ENCODE results near the gene GGNBP2. TPM values are rescaled to one million over a fixed set of nuclear protein-coding genes. Genes with fewer than 3 reads are reported as not detected.

The GGNBP2 gene
- total RNA-seq, 4 donors from 2014 or later, result 48.6 to 128 (median 91.6) TPM

DNA sequence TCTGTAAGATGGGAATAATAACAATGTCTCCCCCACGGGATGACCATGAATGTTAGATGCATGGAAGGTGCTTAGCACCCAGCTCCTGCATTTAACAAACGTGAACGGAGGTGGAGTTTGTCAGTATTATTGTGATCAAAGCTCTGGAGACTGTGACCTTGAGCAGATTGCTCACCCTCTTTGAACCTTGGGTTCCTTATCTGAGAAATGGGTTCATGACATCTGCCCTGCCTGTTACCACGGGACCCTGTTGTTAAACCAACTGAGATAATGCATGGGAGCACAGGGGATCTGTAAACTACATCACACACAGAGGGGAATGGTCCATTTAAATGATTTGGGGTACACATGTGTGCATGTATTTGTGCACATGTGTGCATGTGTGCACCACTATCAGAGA is 86.3 kb downstream of the GGNBP2 start:
- no peaks in the 10 kb centered on the region for H3K9me3 ChIP-seq
- H3K27me3 ChIP-seq, result peaks cover 23% of the 10 kb centered on the region
- no peak overlapping the region for H3K27ac ChIP-seq
- TF ChIP-seq POLR2AphosphoS5 (IDR thresholded peaks at IDR 0.05) (no peak), POLR2A (IDR thresholded peaks at IDR 0.05) (no peak), EP300 (IDR thresholded peaks at IDR 0.05; ENCODE audit: low read depth) (no peak)
- TF ChIP-seq, protein P1, sequence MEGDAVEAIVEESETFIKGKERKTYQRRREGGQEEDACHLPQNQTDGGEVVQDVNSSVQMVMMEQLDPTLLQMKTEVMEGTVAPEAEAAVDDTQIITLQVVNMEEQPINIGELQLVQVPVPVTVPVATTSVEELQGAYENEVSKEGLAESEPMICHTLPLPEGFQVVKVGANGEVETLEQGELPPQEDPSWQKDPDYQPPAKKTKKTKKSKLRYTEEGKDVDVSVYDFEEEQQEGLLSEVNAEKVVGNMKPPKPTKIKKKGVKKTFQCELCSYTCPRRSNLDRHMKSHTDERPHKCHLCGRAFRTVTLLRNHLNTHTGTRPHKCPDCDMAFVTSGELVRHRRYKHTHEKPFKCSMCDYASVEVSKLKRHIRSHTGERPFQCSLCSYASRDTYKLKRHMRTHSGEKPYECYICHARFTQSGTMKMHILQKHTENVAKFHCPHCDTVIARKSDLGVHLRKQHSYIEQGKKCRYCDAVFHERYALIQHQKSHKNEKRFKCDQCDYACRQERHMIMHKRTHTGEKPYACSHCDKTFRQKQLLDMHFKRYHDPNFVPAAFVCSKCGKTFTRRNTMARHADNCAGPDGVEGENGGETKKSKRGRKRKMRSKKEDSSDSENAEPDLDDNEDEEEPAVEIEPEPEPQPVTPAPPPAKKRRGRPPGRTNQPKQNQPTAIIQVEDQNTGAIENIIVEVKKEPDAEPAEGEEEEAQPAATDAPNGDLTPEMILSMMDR (IDR thresholded peaks at IDR 0.05), result no peak
- in situ Hi-C loops (cut with MboI; ENCODE audit: low pct_ligation_motif_present in 1 of 4, low pct_unique_long_range_greater_than_20kb in 1 of 4, low sequenced_read_pairs in 3 of 4), result loop anchor here (5.0 to 25.0 kb wide), 6 partner anchors 124 to 614 kb away; no protein-coding TSS in a partner anchor
- H3K4me3 ChIP-seq, result no peak overlapping the region
- intact Hi-C loops (cut with DNase I; ENCODE audit: low total_unique reads), result no loop called here
- DNase-seq, result no peak
- H3K36me3 ChIP-seq, result no peaks in the 10 kb centered on the region
- no peaks in the 10 kb centered on the region for H3K4me1 ChIP-seq
- 72 to 82% methylated on average over 4 of the region's 4 CpGs for WGBS, 2 donors (ENCODE audit: low coverage in 1 of 2)

DNA sequence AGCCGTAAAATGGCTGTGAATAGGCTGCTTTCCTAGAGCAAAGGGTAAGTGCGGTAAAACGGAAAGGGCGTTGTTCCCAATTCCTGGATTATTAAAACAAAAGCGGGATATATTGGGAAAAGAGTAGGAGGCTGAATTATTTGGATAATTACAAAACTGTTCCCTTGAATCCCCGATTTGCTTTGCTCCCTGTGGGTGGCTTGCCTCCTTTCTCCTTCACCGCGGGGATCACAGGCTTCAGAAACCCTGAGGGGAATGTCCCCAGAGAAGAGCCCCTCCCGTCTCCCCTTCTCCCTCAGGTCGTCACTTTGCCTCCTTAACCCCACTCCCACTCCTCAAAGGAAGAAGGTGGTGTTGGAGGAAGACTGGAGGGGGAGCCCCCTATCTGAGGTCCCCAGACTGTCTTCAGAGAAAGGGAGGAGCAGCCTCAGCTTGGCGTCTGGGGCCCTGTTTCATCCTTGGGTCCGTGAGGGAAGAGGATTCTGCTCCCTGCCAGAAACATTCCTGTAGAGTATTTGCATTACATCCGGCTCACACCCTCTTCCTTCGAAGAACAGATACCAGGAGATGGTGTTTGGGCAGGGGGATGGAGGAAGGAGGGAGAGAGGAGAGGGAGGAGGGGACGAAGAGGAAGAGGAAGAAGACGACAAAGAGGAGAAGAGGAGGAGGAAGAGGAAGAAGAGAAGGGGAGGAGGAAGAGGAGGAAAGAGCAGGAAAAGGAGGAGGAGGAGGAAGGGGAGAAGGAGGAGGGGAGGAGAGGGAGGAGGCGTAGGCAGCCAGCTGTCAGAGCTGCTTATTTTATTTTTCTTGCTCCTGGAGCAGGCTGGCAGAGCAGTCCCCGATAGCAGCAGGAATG is 88.4 kb downstream of the GGNBP2 start:
- H3K27me3 ChIP-seq, result peaks cover 32% of the 10 kb centered on the region
- no peaks in the 10 kb centered on the region for H3K4me1 ChIP-seq
- intact Hi-C loops (cut with DNase I; ENCODE audit: low total_unique reads), result no loop called here
- H3K9me3 ChIP-seq, result no peaks in the 10 kb centered on the region
- TF ChIP-seq, protein P1 (IDR thresholded peaks at IDR 0.05), result no peak
- TF ChIP-seq EP300 (IDR thresholded peaks at IDR 0.05; ENCODE audit: low read depth) (no peak), POLR2A (IDR thresholded peaks at IDR 0.05) (no peak)
- in situ Hi-C loops (cut with MboI; ENCODE audit: low pct_ligation_motif_present in 1 of 4, low pct_unique_long_range_greater_than_20kb in 1 of 4, low sequenced_read_pairs in 3 of 4), result loop anchor here (5.0 to 25.0 kb wide), 6 partner anchors 122 to 612 kb away; no protein-coding TSS in a partner anchor
- no peak overlapping the region for H3K27ac ChIP-seq
- no peak for DNase-seq
- 51% methylated on average over 11 to 18 of the region's 18 CpGs for WGBS, 2 donors (ENCODE audit: low coverage in 1 of 2)
- H3K4me3 ChIP-seq, result no peak overlapping the region
- H3K36me3 ChIP-seq, result no peaks in the 10 kb centered on the region

Other genes starting within 250 kb of the GGNBP2 start
- gene TBC1D3G, start 221.0 kb upstream of the GGNBP2 start, total RNA-seq, result 1 to 10 TPM in 1 of 4 donors, not detected in 3; 5.6 TPM
- not detected for gene TBC1D3H, start 156.5 kb upstream of the GGNBP2 start, total RNA-seq
- 10 to 100 TPM in 3 of 4 donors, 1 to 10 TPM in 1; 6.7 to 38.6 (median 27.2) TPM for gene ZNHIT3, start 58.2 kb upstream of the GGNBP2 start, total RNA-seq
- gene MYO19, start 10.1 kb upstream of the GGNBP2 start, total RNA-seq, result 100 to 1,000 TPM in 3 of 4 donors, 10 to 100 TPM in 1; 94.2 to 230 (median 159) TPM
- 1 to 10 TPM in 3 of 4 donors, not detected in 1; 2.6 to 4.6 (median 4.4) TPM for gene PIGW, start 9.9 kb upstream of the GGNBP2 start, total RNA-seq
- gene DHRS11, start 47.0 kb downstream of the GGNBP2 start, total RNA-seq, result 100 to 1,000 TPM in 3 of 4 donors, 10 to 100 TPM in 1; 93.1 to 307 (median 214) TPM
- gene MRM1, start 56.7 kb downstream of the GGNBP2 start, total RNA-seq, result 10 to 100 TPM in 3 of 4 donors, 1 to 10 TPM in 1; 9.5 to 20.9 (median 11.5) TPM

All from transverse colon (tissue), 4 donors.